MCF 10A (cell line): ENCODE data around the gene INF2. TPM values are rescaled to one million over a fixed set of nuclear protein-coding genes. Genes with fewer than 3 reads are reported as not detected.

Experiments used
- BruUV-seq: library from RNA; stranded (reverse); fragments of 400-500 nt; replicated peaks from 2 replicates; lab custom pipeline; 2021; lab: Mats Ljungman, UMichigan
- CTCF ChIA-PET: fragments of 300-600 bp; sonication (Branson Sonifier 250); formaldehyde crosslinking; extraction: SDS; loops from one replicate; lab custom pipeline; 2021; ENCODE audit warnings: antibody characterized with exemption, inconsistent platforms; lab: Yijun Ruan, JAX
- POLR2A ChIA-PET: fragments of 300-600, 350-650 bp; sonication (Branson Sonifier 250); formaldehyde crosslinking; extraction: SDS; loops from one replicate; lab custom pipeline; 2020; ENCODE audit warnings: antibody characterized with exemption, inconsistent platforms; lab: Yijun Ruan, JAX
- DNase-seq: peaks from one replicate; pipeline ENCODE4 v3.0.0-alpha.2; 2018; ENCODE audit not compliant: unreplicated experiment
- H3K27ac Mint-ChIP-seq: one replicate; pipeline ENCODE4 v1.8.0; 2022; ENCODE audit warnings: mild to moderate bottlenecking, low read depth, mixed read lengths; ENCODE audit not compliant: unreplicated experiment
- H3K27me3 Mint-ChIP-seq: one replicate; pipeline ENCODE4 v1.8.0; 2022; ENCODE audit warnings: mixed read lengths; ENCODE audit not compliant: insufficient read depth, unreplicated experiment
- H3K36me3 Mint-ChIP-seq: one replicate; pipeline ENCODE4 v1.8.0; 2022; ENCODE audit warnings: mild to moderate bottlenecking, moderate library complexity, mixed read lengths; ENCODE audit not compliant: insufficient read depth, unreplicated experiment
- H3K4me1 Mint-ChIP-seq: one replicate; pipeline ENCODE4 v1.8.0; 2022; ENCODE audit warnings: mixed read lengths; ENCODE audit not compliant: insufficient read depth, unreplicated experiment
- H3K4me3 Mint-ChIP-seq: one replicate; pipeline ENCODE4 v1.8.0; 2022; ENCODE audit warnings: mild to moderate bottlenecking, moderate library complexity, mixed read lengths; ENCODE audit not compliant: unreplicated experiment
- H3K9me3 Mint-ChIP-seq: one replicate; pipeline ENCODE4 v1.8.0; 2022; ENCODE audit warnings: mixed read lengths; ENCODE audit not compliant: unreplicated experiment
- intact Hi-C: fragments of 100-400 bp; cut with micrococcal nuclease; formaldehyde crosslinking; loops from 2 replicates; pipeline ENCODE4 v1.14.1; 2022
- total RNA-seq: library from RNA; stranded (reverse); gene quantifications from 2 replicates; pipeline ENCODE4 v1.2.3, GENCODE V29; 2022
- TF ChIP-seq, protein P1 (sequence below): fragments of 200-600 bp; IDR thresholded peaks from one replicate; pipeline ENCODE4 v1.8.0; 2022; ENCODE audit warnings: antibody characterized with exemption, mild to moderate bottlenecking; ENCODE audit not compliant: unreplicated experiment

The INF2 gene
- total RNA-seq, 1 experiment from 2014 or later: 102 TPM

DNA sequence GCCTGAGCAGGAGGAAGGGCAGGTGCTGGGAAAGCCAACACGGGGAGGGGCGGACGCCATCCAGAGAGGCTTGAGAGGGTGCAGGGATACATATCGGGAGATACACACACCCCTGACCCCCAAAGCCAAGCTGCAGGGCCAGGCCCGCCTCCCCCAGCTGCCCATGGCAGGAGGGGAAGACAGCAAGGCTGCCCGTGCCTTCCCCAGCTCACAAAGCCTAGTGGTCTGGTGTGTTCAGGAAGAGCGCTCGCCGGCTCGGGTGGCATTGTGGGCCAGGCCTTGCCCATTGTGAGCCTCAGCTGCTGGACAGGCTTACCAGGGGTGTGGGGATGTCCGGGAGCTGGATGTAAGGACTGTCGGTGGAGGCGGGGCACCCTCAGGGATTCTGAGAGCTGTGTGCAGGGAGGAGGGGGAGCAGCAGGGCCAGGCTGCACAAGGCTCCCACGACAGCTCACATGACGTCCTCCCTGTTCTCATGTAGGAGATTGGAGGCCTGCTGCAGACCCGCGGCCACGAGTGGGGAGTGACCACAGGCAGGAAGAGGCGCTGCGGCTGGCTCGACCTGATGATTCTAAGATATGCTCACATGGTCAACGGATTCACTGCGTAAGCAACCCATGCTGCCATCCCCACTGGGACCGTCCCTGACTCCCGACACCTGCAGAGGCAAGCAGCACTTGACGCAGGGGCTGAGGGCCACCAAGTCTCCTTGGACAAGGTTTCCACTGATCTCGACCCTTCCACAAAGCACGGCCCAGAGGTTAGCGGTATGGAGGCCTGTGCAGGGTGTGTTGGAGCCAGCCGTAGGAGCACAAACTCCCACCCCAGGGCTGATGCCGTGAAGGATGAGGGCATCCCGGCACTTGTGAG, 53.4 kb downstream of the INF2 start:
- Mint-ChIP-seq H3K4me3 (no peak overlapping the region), H3K36me3 (no peaks in the 10 kb centered on the region), H3K27me3 (no peaks in the 10 kb centered on the region), H3K27ac (no peak overlapping the region), H3K9me3 (no peaks in the 10 kb centered on the region), H3K4me1 (peaks cover 7% of the 10 kb centered on the region)
- BruUV-seq: no TSS peak
- CTCF ChIA-PET: interaction anchor here (0.5 kb wide), 2 partner anchors 10 to 35 kb away, joined by 3 read pairs; no protein-coding TSS in a partner anchor
- DNase-seq: no peak
- POLR2A ChIA-PET: interaction anchor here (0.5 kb wide), 1 partner anchor 228 kb away, joined by 3 read pairs; no protein-coding TSS in a partner anchor
- intact Hi-C loops: no loop called here
- TF ChIP-seq, protein P1, sequence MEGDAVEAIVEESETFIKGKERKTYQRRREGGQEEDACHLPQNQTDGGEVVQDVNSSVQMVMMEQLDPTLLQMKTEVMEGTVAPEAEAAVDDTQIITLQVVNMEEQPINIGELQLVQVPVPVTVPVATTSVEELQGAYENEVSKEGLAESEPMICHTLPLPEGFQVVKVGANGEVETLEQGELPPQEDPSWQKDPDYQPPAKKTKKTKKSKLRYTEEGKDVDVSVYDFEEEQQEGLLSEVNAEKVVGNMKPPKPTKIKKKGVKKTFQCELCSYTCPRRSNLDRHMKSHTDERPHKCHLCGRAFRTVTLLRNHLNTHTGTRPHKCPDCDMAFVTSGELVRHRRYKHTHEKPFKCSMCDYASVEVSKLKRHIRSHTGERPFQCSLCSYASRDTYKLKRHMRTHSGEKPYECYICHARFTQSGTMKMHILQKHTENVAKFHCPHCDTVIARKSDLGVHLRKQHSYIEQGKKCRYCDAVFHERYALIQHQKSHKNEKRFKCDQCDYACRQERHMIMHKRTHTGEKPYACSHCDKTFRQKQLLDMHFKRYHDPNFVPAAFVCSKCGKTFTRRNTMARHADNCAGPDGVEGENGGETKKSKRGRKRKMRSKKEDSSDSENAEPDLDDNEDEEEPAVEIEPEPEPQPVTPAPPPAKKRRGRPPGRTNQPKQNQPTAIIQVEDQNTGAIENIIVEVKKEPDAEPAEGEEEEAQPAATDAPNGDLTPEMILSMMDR: no peak

DNA sequence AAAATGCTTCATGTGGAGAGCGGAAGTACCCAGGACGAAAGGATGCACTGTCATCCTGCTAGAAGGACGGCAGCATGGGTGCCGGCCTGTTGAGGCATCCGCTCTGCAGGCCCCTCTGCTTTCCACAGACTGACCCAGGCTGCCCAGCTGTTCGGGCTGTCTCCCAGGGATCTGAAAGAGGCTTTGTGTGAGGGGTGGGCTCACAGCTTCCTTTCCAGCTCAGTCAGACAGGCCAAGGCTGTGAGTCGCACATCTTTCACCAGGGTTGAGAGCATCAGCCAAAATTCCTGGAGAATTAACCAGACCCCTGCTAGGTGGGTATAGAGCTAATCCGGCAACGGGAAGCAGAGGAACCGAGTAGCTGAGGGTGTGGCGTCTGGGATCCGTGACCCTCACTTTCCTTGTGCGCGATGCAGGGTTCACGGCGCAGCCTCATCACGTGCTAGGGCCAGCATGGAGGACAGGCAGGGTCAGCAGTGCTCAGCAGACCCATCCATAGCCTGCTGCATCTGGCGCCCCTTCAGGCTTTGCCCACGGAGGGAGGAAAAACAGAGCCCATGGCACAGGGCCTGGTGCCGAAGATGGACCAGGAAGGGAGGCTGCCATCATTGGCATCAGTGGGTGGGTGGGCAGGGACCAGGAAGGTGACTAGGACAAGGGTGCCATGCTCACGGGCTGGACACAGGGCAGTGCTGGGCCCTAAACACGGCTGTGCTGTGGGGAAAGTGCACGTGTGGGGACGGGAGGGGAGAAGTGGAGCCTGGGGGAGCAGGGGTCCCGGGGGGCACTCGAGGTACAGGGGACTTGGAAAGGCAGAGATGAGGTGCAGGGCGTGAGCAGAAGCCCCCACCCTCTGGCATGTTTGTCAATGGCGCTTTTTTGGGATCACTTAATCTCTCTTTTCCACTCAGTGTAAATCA, 54.3 kb downstream of the INF2 start:
- Mint-ChIP-seq H3K36me3 (no peaks in the 10 kb centered on the region), H3K9me3 (no peaks in the 10 kb centered on the region), H3K27me3 (no peaks in the 10 kb centered on the region), H3K27ac (no peak overlapping the region), H3K4me1 (peaks cover 9% of the 10 kb centered on the region), H3K4me3 (no peak overlapping the region)
- no peak for DNase-seq
- ChIA-PET CTCF (interaction anchor here (0.5 kb wide), 1 partner anchor 34 kb away, joined by 3 read pairs; no protein-coding TSS in a partner anchor), POLR2A (no interaction called here)
- intact Hi-C loops: no loop called here
- no TSS peak for BruUV-seq
- TF ChIP-seq, protein P1: no peak

DNA sequence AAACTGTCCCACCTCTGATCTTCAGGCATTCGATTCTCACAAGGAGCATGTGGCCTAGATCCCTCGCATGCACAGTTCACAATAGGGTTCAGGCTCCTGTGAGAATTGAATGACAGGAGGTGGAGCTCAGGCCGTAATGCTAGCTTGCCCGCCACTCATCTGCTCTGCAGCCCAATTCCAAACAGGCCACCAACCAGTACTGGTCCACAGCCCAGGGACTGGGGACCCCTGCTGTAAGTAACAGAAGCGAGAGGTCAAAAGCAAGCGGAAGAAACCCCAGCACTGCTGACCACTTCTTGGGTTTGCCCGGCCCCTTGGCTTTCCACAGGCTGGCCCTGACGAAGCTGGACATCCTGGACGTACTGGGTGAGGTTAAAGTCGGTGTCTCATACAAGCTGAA, 55.1 kb downstream of the INF2 start:
- POLR2A ChIA-PET: interaction anchor here (0.6 kb wide), 1 partner anchor 696 kb away, joined by 3 read pairs; no protein-coding TSS in a partner anchor
- H3K4me1 Mint-ChIP-seq: peaks cover 17% of the 10 kb centered on the region
- H3K27me3 Mint-ChIP-seq: no peaks in the 10 kb centered on the region
- intact Hi-C loops: no loop called here
- no peaks in the 10 kb centered on the region for H3K9me3 Mint-ChIP-seq
- DNase-seq: no peak
- H3K27ac Mint-ChIP-seq: no peak overlapping the region
- no TSS peak for BruUV-seq
- CTCF ChIA-PET: no interaction called here
- TF ChIP-seq, protein P1: no peak
- H3K4me3 Mint-ChIP-seq: no peak overlapping the region
- H3K36me3 Mint-ChIP-seq: no peaks in the 10 kb centered on the region

DNA sequence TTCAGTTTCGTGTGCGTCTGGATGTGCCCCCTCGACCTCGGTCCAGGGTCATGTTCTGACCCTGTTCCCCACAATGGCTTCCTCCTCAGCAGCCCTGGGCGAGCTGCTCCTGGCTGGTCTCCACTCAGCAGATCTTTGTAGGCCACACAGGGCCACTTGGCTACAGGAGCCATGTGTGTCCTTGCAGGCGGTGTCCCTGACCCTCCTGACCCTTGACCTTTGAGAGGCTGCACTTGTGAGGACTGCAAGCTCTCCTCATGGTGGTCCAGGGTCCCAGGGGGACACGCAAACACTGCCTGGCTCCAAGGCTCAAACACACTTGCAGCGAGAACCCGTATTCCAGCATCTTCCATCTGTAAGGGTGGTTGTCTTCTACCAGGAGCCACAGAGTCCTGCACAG, 56.0 kb downstream of the INF2 start:
- BruUV-seq: no TSS peak
- no peak for DNase-seq
- intact Hi-C loops: no loop called here
- TF ChIP-seq, protein P1: no peak
- ChIA-PET POLR2A (no interaction called here), CTCF (interaction anchor here (1.4 kb wide), 1 partner anchor 22 kb away, joined by 3 read pairs; the partner anchor contains the start of gene ADSS1)
- no peaks in the 10 kb centered on the region for H3K36me3 Mint-ChIP-seq
- no peak overlapping the region for H3K27ac Mint-ChIP-seq
- no peak overlapping the region for H3K4me3 Mint-ChIP-seq
- H3K4me1 Mint-ChIP-seq: peaks cover 25% of the 10 kb centered on the region
- H3K9me3 Mint-ChIP-seq: no peaks in the 10 kb centered on the region
- H3K27me3 Mint-ChIP-seq: no peaks in the 10 kb centered on the region
